ENCODE measurements around the gene PEG3. TPM values are rescaled to one million over a fixed set of nuclear protein-coding genes. Genes with fewer than 3 reads are reported as not detected.

PEG3 gene
- total and polyA plus RNA-seq, 3 experiments from 2014 or later: not detected

DNA sequence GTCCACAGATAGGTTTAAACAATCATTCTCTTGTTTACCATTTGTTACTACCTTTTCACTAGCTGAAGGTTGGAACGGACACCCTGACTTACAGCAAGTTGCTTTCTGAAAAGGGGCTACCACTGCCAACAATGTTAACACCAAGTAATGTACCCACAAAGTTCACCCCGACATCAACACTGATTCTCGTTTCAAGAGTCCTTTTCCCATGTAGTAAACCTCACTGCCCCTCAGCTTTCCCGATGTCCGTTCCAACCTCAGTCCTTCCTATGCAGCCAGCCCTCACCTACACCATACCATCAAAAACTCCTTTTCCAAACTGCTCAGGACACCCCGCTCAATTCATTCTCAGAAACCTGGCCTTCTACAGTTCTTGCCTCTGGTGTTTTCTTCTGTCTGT lies 29.0 kb downstream of the PEG3 start:
- Mint-ChIP-seq H3K27me3 (no peaks in the 10 kb centered on the region), H3K4me3 (no peak overlapping the region), H3K9me3 (peaks cover 17 to 44% (median 24%) of the 10 kb centered on the region in 5 donors), H3K4me1 (no peaks in the 10 kb centered on the region), H3K36me3 (peaks cover 0 to 2% (median 0%) of the 10 kb centered on the region in 3 donors), H3K27ac (no peak overlapping the region)
- no peak for DNase-seq
- H3K27me3 ChIP-seq (ENCODE audit: insufficient read depth, low read length, poor library complexity, severe bottlenecking): no peaks in the 10 kb centered on the region
- H3K4me1 ChIP-seq (ENCODE audit: insufficient read depth, low read length): no peaks in the 10 kb centered on the region
- ChIA-PET POLR2A (no interaction called here), CTCF (no interaction called here)
- H3K27ac ChIP-seq (ENCODE audit: low read depth, low read length): no peak overlapping the region
- no peaks in the 10 kb centered on the region for H3K36me3 ChIP-seq (ENCODE audit: insufficient read depth, low read length)
- H3K9me3 ChIP-seq (ENCODE audit: low read length): peaks cover 1% of the 10 kb centered on the region
- H3K4me3 ChIP-seq (ENCODE audit: low read length): no peak overlapping the region

DNA sequence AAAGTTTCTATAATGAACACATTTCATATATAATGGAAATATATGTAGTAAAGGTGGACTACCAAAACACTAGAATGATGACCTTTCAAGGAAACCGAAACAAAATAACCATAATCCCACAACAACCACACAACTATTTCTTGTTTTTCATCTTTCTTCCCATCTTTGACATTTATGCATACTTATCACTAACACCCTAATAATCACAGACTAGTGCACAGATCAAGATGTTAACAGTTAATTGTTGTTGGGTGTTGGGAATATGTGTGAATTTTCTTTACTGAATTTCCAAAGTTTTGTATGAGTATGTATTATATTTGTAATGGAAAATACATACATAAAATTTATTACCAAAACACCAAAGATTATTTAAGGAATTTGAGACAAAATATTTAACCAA lies 30.3 kb downstream of the PEG3 start:
- no peaks in the 10 kb centered on the region for H3K27me3 ChIP-seq (ENCODE audit: insufficient read depth, low read length, poor library complexity, severe bottlenecking)
- no peaks in the 10 kb centered on the region for H3K4me1 ChIP-seq (ENCODE audit: insufficient read depth, low read length)
- DNase-seq: no peak
- H3K9me3 ChIP-seq (ENCODE audit: low read length): peaks cover 6% of the 10 kb centered on the region
- peaks cover 23 to 47% (median 26%) of the 10 kb centered on the region in 5 donors for H3K9me3 Mint-ChIP-seq
- CTCF ChIA-PET: no interaction called here
- no peaks in the 10 kb centered on the region for H3K36me3 ChIP-seq (ENCODE audit: insufficient read depth, low read length)
- H3K27me3 Mint-ChIP-seq: no peaks in the 10 kb centered on the region
- H3K27ac Mint-ChIP-seq: no peak overlapping the region
- no peaks in the 10 kb centered on the region for H3K4me1 Mint-ChIP-seq
- H3K27ac ChIP-seq (ENCODE audit: low read depth, low read length): no peak overlapping the region
- peaks cover 0 to 2% (median 0%) of the 10 kb centered on the region in 3 donors for H3K36me3 Mint-ChIP-seq
- no peak overlapping the region for H3K4me3 Mint-ChIP-seq
- POLR2A ChIA-PET: no interaction called here
- no peak overlapping the region for H3K4me3 ChIP-seq (ENCODE audit: low read length)

DNA sequence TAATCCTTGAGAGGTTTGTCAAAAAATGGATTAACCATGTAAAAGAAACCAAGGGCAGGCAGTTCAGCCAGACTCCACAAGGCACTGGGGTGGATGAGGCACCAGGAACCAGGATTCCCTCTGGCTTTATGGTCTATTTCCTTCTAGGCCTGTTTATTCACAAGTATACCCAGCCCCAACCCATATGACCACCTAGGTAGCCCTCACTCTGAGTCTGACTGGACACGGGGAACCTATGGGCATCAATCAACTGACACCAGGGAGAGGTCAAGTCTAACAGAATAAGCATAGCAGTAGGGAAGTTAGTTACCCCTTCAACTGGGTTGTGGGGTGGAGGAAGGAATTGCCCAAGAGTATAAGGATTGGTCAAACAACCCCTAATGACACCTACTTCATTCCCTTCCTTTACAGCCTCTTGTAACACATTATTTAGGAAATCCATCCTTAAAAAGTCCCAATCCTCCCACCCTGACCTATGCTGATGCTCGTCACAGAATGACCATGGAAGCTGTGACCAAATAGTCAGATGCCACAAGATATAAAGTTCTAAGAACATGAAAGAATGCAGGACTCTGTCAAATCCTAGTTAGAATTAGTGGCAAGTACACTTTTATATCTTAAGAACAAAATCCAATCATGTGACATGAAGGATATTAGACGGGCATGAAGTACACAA lies 31.7 kb downstream of the PEG3 start:
- Histone ChIP-seq H3K9me3 (ENCODE audit: low read length) (peaks cover 6% of the 10 kb centered on the region), H3K4me3 (ENCODE audit: low read length) (no peak overlapping the region), H3K36me3 (ENCODE audit: insufficient read depth, low read length) (no peaks in the 10 kb centered on the region), H3K27me3 (ENCODE audit: insufficient read depth, low read length, poor library complexity, severe bottlenecking) (no peaks in the 10 kb centered on the region), H3K4me1 (ENCODE audit: insufficient read depth, low read length) (no peaks in the 10 kb centered on the region), H3K27ac (ENCODE audit: low read depth, low read length) (no peak overlapping the region)
- Mint-ChIP-seq H3K36me3 (no peaks in the 10 kb centered on the region), H3K4me1 (no peaks in the 10 kb centered on the region), H3K9me3 (peaks cover 20 to 48% (median 25%) of the 10 kb centered on the region in 5 donors), H3K4me3 (no peak overlapping the region), H3K27me3 (no peaks in the 10 kb centered on the region), H3K27ac (no peak overlapping the region)
- DNase-seq: no peak
- ChIA-PET CTCF (no interaction called here), POLR2A (no interaction called here)

DNA sequence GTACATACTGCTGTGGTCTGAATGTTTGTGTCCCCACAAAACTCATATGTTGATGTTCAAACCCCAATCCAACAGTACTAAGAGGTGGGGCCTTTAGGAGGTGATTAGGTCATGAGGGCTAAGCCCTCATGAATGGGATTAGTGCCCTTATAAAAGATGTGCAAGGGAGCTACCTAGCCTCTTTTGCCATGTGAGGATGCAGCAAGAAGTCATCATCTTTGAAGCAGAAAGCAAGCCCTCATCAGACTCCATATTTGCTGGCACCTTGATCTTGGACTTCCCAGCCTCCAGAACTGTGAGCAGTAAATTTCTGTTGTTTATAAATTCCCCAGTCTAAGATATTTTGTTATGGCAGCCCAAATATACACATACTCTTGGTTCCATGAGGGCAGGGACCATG lies 33.9 kb downstream of the PEG3 start:
- Histone ChIP-seq H3K9me3 (ENCODE audit: low read length) (peaks cover 6% of the 10 kb centered on the region), H3K4me1 (ENCODE audit: insufficient read depth, low read length) (no peaks in the 10 kb centered on the region), H3K27me3 (ENCODE audit: insufficient read depth, low read length, poor library complexity, severe bottlenecking) (no peaks in the 10 kb centered on the region), H3K36me3 (ENCODE audit: insufficient read depth, low read length) (no peaks in the 10 kb centered on the region), H3K27ac (ENCODE audit: low read depth, low read length) (no peak overlapping the region), H3K4me3 (ENCODE audit: low read length) (no peak overlapping the region)
- Mint-ChIP-seq H3K27me3 (no peaks in the 10 kb centered on the region), H3K36me3 (no peaks in the 10 kb centered on the region), H3K9me3 (peaks cover 32 to 51% (median 37%) of the 10 kb centered on the region in 5 donors), H3K27ac (no peak overlapping the region), H3K4me3 (no peak overlapping the region), H3K4me1 (no peaks in the 10 kb centered on the region)
- POLR2A ChIA-PET: no interaction called here
- CTCF ChIA-PET: no interaction called here
- no peak for DNase-seq

Other genes with a start within 250 kb of the PEG3 start
- gene ZNF71, start 245.4 kb downstream of the PEG3 start, total RNA-seq: 1 to 10 TPM; 8.2 to 8.4 TPM
- 11.8 TPM for gene ZNF71, start 245.4 kb downstream of the PEG3 start, polyA plus RNA-seq
- not detected for gene SMIM17, start 197.6 kb downstream of the PEG3 start, total RNA-seq
- not detected for gene SMIM17, start 197.6 kb downstream of the PEG3 start, polyA plus RNA-seq
- 1 to 10 TPM; 4.1 to 4.7 TPM for gene ZNF835, start 169.0 kb downstream of the PEG3 start, total RNA-seq
- gene ZNF835, start 169.0 kb downstream of the PEG3 start, polyA plus RNA-seq: 1.3 TPM
- not detected for gene ZIM2, start within 50 bp of the PEG3 start, total RNA-seq
- gene ZIM2, start within 50 bp of the PEG3 start, polyA plus RNA-seq: not detected

Measured in CD8-positive, alpha-beta memory T cell (primary cell).